ENCODE measurements around the gene USP17L27.
A peak's percentile ranks its signal among the peaks of the same experiment; 100 is the strongest.
"Not testable (repeated sequence)": the region's sequence is repeated elsewhere in the genome, so short reads cannot be mapped to it uniquely, and the experiment has no call there.

Gene USP17L27, protein sequence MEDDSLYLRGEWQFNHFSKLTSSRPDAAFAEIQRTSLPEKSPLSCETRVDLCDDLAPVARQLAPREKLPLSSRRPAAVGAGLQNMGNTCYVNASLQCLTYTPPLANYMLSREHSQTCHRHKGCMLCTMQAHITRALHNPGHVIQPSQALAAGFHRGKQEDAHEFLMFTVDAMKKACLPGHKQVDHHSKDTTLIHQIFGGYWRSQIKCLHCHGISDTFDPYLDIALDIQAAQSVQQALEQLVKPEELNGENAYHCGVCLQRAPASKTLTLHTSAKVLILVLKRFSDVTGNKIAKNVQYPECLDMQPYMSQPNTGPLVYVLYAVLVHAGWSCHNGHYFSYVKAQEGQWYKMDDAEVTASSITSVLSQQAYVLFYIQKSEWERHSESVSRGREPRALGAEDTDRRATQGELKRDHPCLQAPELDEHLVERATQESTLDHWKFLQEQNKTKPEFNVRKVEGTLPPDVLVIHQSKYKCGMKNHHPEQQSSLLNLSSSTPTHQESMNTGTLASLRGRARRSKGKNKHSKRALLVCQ

DNA sequence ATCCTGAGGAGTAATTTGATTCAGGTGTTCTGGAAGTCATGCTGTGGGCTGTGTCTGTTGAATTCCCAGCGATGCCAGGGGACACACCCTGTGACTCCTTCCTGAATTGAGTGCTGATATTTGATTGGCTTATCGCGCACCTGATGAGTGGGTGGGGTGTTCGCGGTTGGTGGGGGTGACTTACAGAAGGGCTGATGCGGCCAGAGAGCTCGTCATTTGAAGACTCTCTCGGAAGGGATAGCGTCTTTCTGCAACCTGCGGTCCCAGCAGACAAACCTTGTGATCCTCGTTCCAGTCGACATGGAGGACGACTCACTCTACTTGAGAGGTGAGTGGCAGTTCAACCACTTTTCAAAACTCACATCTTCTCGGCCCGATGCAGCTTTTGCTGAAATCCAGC, at the start of gene USP17L27:
TSS of gene USP17L27 (plus strand) at position 301 of the 400 bp plus-strand sequence. CDS start at position 301, 0 bp downstream.
- not testable (repeated sequence) for DNase-seq (ENCODE audit: low read depth)

DNA sequence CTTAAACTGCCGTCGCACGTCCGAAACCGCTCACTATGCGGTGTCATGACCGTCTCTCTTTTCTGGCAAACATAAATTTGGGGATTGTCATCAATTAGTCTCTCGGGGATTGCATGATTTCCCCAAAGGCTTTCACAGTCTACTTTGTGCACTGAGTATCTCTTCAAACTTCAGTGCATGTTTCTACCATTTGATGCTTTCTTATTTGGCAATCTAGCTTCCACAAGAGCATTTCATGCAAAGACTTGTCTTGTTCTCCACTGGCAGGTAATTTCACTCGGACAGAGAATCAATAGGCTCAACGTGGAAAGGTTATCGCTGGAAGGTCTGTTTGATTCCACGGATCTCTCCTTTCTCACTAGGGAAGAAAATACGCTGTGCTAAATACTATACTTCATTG, 19.8 kb upstream of the USP17L27 start:
- DNase-seq (ENCODE audit: low read depth): not testable (repeated sequence)

DNA sequence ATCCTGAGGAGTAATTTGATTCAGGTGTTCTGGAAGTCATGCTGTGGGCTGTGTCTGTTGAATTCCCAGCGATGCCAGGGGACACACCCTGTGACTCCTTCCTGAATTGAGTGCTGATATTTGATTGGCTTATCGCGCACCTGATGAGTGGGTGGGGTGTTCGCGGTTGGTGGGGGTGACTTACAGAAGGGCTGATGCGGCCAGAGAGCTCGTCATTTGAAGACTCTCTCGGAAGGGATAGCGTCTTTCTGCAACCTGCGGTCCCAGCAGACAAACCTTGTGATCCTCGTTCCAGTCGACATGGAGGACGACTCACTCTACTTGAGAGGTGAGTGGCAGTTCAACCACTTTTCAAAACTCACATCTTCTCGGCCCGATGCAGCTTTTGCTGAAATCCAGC, 19.1 kb upstream of the USP17L27 start, which contains the start of gene USP17L24:
TSS of gene USP17L24 (plus strand) at position 301 of the 400 bp plus-strand sequence. CDS start at position 301, 0 bp downstream.
- DNase-seq (ENCODE audit: low read depth): not testable (repeated sequence)

DNA sequence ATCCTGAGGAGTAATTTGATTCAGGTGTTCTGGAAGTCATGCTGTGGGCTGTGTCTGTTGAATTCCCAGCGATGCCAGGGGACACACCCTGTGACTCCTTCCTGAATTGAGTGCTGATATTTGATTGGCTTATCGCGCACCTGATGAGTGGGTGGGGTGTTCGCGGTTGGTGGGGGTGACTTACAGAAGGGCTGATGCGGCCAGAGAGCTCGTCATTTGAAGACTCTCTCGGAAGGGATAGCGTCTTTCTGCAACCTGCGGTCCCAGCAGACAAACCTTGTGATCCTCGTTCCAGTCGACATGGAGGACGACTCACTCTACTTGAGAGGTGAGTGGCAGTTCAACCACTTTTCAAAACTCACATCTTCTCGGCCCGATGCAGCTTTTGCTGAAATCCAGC, 14.3 kb upstream of the USP17L27 start, which contains the start of gene USP17L25:
TSS of gene USP17L25 (plus strand) at position 301 of the 400 bp plus-strand sequence. CDS start at position 301, 0 bp downstream.
- not testable (repeated sequence) for DNase-seq (ENCODE audit: low read depth)

DNA sequence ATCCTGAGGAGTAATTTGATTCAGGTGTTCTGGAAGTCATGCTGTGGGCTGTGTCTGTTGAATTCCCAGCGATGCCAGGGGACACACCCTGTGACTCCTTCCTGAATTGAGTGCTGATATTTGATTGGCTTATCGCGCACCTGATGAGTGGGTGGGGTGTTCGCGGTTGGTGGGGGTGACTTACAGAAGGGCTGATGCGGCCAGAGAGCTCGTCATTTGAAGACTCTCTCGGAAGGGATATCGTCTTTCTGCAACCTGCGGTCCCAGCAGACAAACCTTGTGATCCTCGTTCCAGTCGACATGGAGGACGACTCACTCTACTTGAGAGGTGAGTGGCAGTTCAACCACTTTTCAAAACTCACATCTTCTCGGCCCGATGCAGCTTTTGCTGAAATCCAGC, 9.6 kb upstream of the USP17L27 start, which contains the start of gene USP17L26:
TSS of gene USP17L26 (plus strand) at position 301 of the 400 bp plus-strand sequence. CDS start at position 301, 0 bp downstream.
- DNase-seq (ENCODE audit: low read depth): not testable (repeated sequence)

DNA sequence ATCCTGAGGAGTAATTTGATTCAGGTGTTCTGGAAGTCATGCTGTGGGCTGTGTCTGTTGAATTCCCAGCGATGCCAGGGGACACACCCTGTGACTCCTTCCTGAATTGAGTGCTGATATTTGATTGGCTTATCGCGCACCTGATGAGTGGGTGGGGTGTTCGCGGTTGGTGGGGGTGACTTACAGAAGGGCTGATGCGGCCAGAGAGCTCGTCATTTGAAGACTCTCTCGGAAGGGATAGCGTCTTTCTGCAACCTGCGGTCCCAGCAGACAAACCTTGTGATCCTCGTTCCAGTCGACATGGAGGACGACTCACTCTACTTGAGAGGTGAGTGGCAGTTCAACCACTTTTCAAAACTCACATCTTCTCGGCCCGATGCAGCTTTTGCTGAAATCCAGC, 4.8 kb upstream of the USP17L27 start, which contains the start of gene USP17L5:
TSS of gene USP17L5 (plus strand) at position 301 of the 400 bp plus-strand sequence. CDS start at position 301, 0 bp downstream.
- not testable (repeated sequence) for DNase-seq (ENCODE audit: low read depth)

DNA sequence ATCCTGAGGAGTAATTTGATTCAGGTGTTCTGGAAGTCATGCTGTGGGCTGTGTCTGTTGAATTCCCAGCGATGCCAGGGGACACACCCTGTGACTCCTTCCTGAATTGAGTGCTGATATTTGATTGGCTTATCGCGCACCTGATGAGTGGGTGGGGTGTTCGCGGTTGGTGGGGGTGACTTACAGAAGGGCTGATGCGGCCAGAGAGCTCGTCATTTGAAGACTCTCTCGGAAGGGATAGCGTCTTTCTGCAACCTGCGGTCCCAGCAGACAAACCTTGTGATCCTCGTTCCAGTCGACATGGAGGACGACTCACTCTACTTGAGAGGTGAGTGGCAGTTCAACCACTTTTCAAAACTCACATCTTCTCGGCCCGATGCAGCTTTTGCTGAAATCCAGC, 4.6 kb downstream of the USP17L27 start, which contains the start of gene USP17L28:
TSS of gene USP17L28 (plus strand) at position 301 of the 400 bp plus-strand sequence. CDS start at position 301, 0 bp downstream.
- DNase-seq (ENCODE audit: low read depth): not testable (repeated sequence)

DNA sequence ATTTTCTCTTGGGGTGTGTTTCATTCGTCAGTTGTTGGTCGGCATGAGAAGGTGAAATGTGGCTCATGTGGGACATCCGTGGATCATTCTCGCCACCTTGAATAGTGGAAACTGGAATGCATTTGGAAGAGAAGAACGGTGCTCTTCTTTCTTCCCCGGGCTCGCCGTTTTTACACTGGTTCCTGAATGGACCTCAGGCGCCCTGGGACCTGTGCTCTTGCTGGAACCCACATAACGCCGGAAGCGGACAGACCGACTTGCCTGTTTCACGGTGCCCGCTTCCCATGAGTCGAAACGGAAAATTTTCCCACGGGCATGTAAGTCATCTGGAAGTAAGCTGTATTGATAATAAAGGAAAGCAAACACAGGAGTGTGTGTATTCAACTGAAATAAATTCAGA, 6.9 kb downstream of the USP17L27 start:
- not testable (repeated sequence) for DNase-seq (ENCODE audit: low read depth)

DNA sequence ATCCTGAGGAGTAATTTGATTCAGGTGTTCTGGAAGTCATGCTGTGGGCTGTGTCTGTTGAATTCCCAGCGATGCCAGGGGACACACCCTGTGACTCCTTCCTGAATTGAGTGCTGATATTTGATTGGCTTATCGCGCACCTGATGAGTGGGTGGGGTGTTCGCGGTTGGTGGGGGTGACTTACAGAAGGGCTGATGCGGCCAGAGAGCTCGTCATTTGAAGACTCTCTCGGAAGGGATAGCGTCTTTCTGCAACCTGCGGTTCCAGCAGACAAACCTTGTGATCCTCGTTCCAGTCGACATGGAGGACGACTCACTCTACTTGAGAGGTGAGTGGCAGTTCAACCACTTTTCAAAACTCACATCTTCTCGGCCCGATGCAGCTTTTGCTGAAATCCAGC, 9.4 kb downstream of the USP17L27 start, which contains the start of gene USP17L29:
TSS of gene USP17L29 (plus strand) at position 301 of the 400 bp plus-strand sequence. CDS start at position 301, 0 bp downstream.
- not testable (repeated sequence) for DNase-seq (ENCODE audit: low read depth)

DNA sequence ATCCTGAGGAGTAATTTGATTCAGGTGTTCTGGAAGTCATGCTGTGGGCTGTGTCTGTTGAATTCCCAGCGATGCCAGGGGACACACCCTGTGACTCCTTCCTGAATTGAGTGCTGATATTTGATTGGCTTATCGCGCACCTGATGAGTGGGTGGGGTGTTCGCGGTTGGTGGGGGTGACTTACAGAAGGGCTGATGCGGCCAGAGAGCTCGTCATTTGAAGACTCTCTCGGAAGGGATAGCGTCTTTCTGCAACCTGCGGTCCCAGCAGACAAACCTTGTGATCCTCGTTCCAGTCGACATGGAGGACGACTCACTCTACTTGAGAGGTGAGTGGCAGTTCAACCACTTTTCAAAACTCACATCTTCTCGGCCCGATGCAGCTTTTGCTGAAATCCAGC, 18.9 kb downstream of the USP17L27 start, which contains the start of gene USP17L30:
TSS of gene USP17L30 (plus strand) at position 301 of the 400 bp plus-strand sequence. CDS start at position 301, 0 bp downstream.
- DNase-seq (ENCODE audit: low read depth): not testable (repeated sequence)

DNA sequence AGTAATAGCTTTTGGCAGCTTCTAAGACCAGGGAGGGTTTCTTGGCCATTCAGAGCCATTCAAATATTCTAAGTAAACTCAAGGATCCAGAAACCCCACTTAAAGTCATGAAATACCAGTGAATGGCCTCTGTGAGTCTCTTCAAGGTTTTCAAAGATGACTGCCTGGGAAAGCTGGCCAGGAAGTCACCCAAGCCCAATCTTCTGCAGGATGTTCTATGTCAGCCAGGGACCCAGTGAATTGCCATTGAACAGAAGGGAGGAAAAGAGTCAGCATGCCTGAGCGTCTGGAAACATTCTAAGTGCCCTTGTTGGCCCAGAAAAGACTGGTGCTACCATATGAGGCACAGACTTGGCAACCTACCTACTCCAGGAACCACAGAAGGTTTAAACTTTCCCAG, 35.9 kb downstream of the USP17L27 start:
- DNase-seq (ENCODE audit: low read depth): not testable (repeated sequence)

DNA sequence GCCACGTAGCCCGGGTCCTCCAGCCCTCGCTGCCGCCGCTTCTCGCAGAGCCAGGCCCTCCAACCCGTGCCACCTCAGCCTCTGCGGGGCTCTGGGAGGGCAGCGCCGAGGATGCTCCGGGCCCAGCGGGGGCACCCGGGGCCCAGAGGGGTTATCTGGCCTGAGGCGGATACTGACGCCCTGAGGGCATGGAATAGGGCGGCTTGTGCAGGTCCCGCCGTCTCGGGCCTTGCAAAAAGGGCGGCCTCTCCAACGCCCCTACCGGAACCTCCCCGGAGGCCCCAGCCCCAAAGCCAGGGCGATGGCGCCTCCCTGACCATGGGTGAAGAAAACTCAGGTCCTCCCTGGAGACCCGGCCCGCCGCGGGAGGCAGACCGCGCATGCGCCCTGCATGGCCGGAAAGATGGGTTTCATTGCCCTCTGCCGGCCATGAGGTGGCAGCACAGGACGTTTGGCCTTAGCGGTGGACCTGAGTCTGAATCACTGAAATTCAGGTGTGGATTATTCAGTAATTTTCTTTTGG, 37.1 kb downstream of the USP17L27 start:
- peak; percentile 19 for DNase-seq (ENCODE audit: low read depth)

DNA sequence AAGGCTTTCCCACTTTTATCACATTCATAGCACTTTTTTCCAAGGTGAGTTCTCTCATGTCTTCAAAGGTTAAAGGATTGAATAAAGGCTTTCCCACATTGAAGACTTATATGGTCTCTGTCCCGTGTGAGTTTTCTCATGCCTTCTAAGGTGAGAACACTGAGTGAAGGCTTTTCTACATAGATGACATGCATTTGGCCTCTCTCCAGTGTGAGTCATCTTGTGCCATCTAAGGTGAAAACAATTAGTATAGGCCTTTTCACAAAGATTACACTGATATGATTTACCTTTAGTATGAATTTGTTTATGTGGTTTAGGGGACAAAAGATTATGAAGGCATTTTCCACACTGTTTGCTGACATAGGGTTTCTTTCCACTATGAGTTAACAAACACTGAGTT, 40.2 kb downstream of the USP17L27 start:
- no peak for DNase-seq (ENCODE audit: low read depth)

DNA sequence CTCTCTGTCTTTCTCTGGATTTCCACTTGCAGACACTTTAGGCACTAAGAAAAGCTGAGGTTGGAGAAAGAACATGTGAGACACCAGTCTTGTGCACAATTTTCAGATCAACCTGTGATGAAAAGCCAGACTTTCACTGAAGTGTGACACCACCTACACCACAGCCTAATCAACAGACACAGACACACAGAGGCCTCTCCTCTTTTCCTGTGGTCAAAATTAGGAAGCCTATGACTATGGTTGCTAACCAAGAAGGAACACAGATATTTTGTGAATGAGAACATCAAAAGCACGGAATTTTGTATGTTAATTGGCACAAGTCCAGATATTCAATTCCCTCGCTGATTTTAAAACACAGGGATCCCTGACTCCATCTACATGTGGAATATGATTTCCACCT, 45.1 kb downstream of the USP17L27 start:
- DNase-seq (ENCODE audit: low read depth): not testable (repeated sequence)

Data from stimulated activated CD8-positive, alpha-beta memory T cell treated with anti-CD3 and anti-CD28 coated beads, Interleukin-7, amount 100 ng/mL, for 24 hours (primary cell).